SK-N-SH (cell line): ENCODE data around the gene ABCA6. TPM values are rescaled to one million over a fixed set of nuclear protein-coding genes. Genes with fewer than 3 reads are reported as not detected.
A peak's percentile ranks its signal among the peaks of the same experiment; 100 is the strongest.

Source experiments
- CTCF ChIA-PET: fragments of 300-600, 350-600 bp; formaldehyde crosslinking; extraction: SDS; loops from one replicate; lab custom pipeline; 2021; lab: Yijun Ruan, JAX
- POLR2A ChIA-PET: fragments of 350-600 bp; sonication (Branson Sonifier 250); formaldehyde crosslinking; extraction: SDS; loops from one replicate; lab custom pipeline; 2020; ENCODE audit warnings: antibody characterized with exemption, inconsistent platforms; lab: Yijun Ruan, JAX
- DNase-seq: peaks from one replicate; pipeline ENCODE4 v3.0.0; 2012
- H2AFZ ChIP-seq: fragments of 200-600 bp; sonication (generic); 2 replicates; pipeline ENCODE4 v1.8.1; 2016; ENCODE audit warnings: antibody characterized with exemption, mild to moderate bottlenecking, low read depth
- H3F3A ChIP-seq: fragments of 200-600 bp; sonication (generic); replicated peaks from 2 replicates; pipeline ENCODE3; 2016; ENCODE audit warnings: antibody characterized with exemption, mild to moderate bottlenecking; ENCODE audit not compliant: insufficient read depth
- H3K27ac ChIP-seq, 2 experiments: fragments of 200-500 bp in 1 of 2; fragments of 200-600 bp in 1 of 2; sonication (Bioruptor generic) in 1 of 2; sonication (generic), shearing (Covaris generic) in 1 of 2; 2 replicates each; pipeline versions ENCODE4 v1.5.1 to v1.6.1; 2014 to 2016; ENCODE audit warnings: low read depth in 2 of 2, inconsistent platforms in 1 of 2, low read length in 1 of 2, mild to moderate bottlenecking in 1 of 2, mixed read lengths in 1 of 2
- H3K27me3 ChIP-seq: fragments of 200-600 bp; sonication (generic), shearing (Covaris generic); 2 replicates; pipeline ENCODE4 v1.6.1; 2016; ENCODE audit warnings: mixed run types; ENCODE audit not compliant: insufficient read depth
- H3K36me3 ChIP-seq, 2 experiments: fragments of 200-500 bp in 1 of 2; fragments of 200-600 bp in 1 of 2; sonication (Bioruptor generic) in 1 of 2; sonication (generic) in 1 of 2; replicated peaks in 1 of 2; 2 replicates each; pipeline versions ENCODE3 to v1.5.1; 2014 to 2016; ENCODE audit warnings: low read length in 1 of 2, mild to moderate bottlenecking in 1 of 2; ENCODE audit not compliant: insufficient read depth in 2 of 2, control insufficient read depth in 1 of 2
- H3K4me1 ChIP-seq, 2 experiments: fragments of 200-500 bp in 1 of 2; fragments of 200-600 bp in 1 of 2; sonication (Bioruptor generic) in 1 of 2; sonication (generic), shearing (Covaris generic) in 1 of 2; 2 replicates each; pipeline versions ENCODE4 v1.5.1 to v1.6.1; 2014 to 2016; ENCODE audit warnings: low read depth in 1 of 2, low read length in 1 of 2, mixed run types in 1 of 2; ENCODE audit not compliant: insufficient read depth in 2 of 2, control insufficient read depth in 1 of 2
- H3K4me2 ChIP-seq: fragments of 200-600 bp; sonication (generic), shearing (Covaris generic); 2 replicates; pipeline ENCODE4 v1.6.1; 2017; ENCODE audit warnings: mixed run types
- H3K4me3 ChIP-seq, 2 experiments: fragments of 200-500 bp in 1 of 2; fragments of 200-600 bp in 1 of 2; sonication (Bioruptor generic) in 1 of 2; sonication (generic), shearing (Covaris generic) in 1 of 2; 2 replicates each; pipeline versions ENCODE4 v1.5.1 to v1.8.1; 2014 to 2016; ENCODE audit warnings: low read depth in 2 of 2, inconsistent platforms in 1 of 2, low read length in 1 of 2, mild to moderate bottlenecking in 1 of 2, mixed read lengths in 1 of 2, moderate library complexity in 1 of 2
- H3K79me2 ChIP-seq: fragments of 200-600 bp; sonication (generic); 2 replicates; pipeline ENCODE4 v1.8.1; 2017; ENCODE audit warnings: mild to moderate bottlenecking; ENCODE audit not compliant: insufficient read depth
- H3K9ac ChIP-seq: fragments of 200-600 bp; sonication (generic); 2 replicates; pipeline ENCODE4 v1.6.1; 2017; ENCODE audit warnings: mixed run types
- H3K9me2 ChIP-seq: fragments of 200-600 bp; sonication (generic); 2 replicates; pipeline ENCODE4 v1.6.1; 2017; ENCODE audit warnings: mixed run types
- H3K9me3 ChIP-seq: fragments of 200-600 bp; sonication (generic); 2 replicates; pipeline ENCODE4 v1.6.1; 2017; ENCODE audit warnings: mixed run types, mild to moderate bottlenecking, moderate library complexity
- H4K20me1 ChIP-seq: fragments of 200-600 bp; sonication (generic); 2 replicates; pipeline ENCODE4 v1.6.1; 2017; ENCODE audit warnings: mild to moderate bottlenecking, mixed run types; ENCODE audit not compliant: insufficient read depth
- CHD2 ChIP-seq: fragments of 150-350 bp; IDR thresholded peaks from 2 replicates; pipeline ENCODE4 v1.6.1; 2018; ENCODE audit warnings: low read length; ENCODE audit not compliant: partially characterized antibody
- EZH2phosphoT487 ChIP-seq: fragments of 200-600 bp; sonication (generic); IDR thresholded peaks from 2 replicates; pipeline ENCODE4 v1.6.1; 2017; ENCODE audit warnings: low read depth, mixed run types, mild to moderate bottlenecking, antibody characterized with exemption, moderate library complexity, borderline replicate concordance
- JUND ChIP-seq: IDR thresholded peaks from 2 replicates; pipeline ENCODE4 v1.4.0; 2012
- MEF2A ChIP-seq: IDR thresholded peaks from 2 replicates; pipeline ENCODE4 v1.4.0; 2012; ENCODE audit warnings: low read depth, borderline replicate concordance
- NFIC ChIP-seq: IDR thresholded peaks from 2 replicates; pipeline ENCODE4 v1.4.0; 2012; ENCODE audit warnings: borderline replicate concordance
- RAD21 ChIP-seq: IDR thresholded peaks from 2 replicates; pipeline ENCODE4 v1.6.1; 2012; ENCODE audit warnings: mild to moderate bottlenecking, low read length
- RFX5 ChIP-seq: IDR thresholded peaks from 2 replicates; pipeline ENCODE4 v1.6.1; 2012; ENCODE audit warnings: mild to moderate bottlenecking, improper control_type of control experiment, low read length
- SIN3A ChIP-seq: IDR thresholded peaks from 2 replicates; pipeline ENCODE4 v1.6.1; 2012; ENCODE audit warnings: low read depth, mild to moderate bottlenecking, low read length, moderate library complexity, borderline replicate concordance
- SMC3 ChIP-seq: IDR thresholded peaks from 2 replicates; pipeline ENCODE4 v1.6.1; 2012; ENCODE audit warnings: low read depth, low read length, improper control_type of control experiment
- TCF12 ChIP-seq: IDR thresholded peaks from 2 replicates; pipeline ENCODE4 v1.4.0; 2012
- YY1 ChIP-seq: IDR thresholded peaks from 2 replicates; pipeline ENCODE4 v1.4.0; 2012; ENCODE audit warnings: low read depth, mild to moderate bottlenecking
- WGBS: methylation state at CpG from one replicate; pipeline ENCODE4 v1.1.6; 2017; ENCODE audit warnings: low lambda C conversion rate; 5-methylcytosine and 5-hydroxymethylcytosine counted together
- polyA plus RNA-seq, 3 experiments: library from polyadenylated mRNA; depleted of rRNA; stranded (reverse); fragments of >200 nt; gene quantifications; 2 replicates each; pipeline ENCODE4 v1.2.3, GENCODE V29; 2012
- TF ChIP-seq, protein P1 (sequence below): fragments of 150-350 bp; IDR thresholded peaks from 2 replicates; pipeline ENCODE4 v1.6.1; 2017; ENCODE audit warnings: antibody characterized with exemption, low read length, low read depth, borderline replicate concordance
- TF ChIP-seq, protein P2 (sequence below): IDR thresholded peaks from 2 replicates; pipeline ENCODE4 v1.6.1; 2012; ENCODE audit warnings: mild to moderate bottlenecking, low read depth, low read length, moderate library complexity
- TF ChIP-seq, protein P3 (sequence below): IDR thresholded peaks from 2 replicates; pipeline ENCODE4 v1.4.0; 2012; ENCODE audit warnings: low read depth, borderline replicate concordance
- TF ChIP-seq, protein P4 (sequence below): fragments of 200-600 bp; sonication (generic); IDR thresholded peaks from 2 replicates; pipeline ENCODE4 v1.6.1; 2017; ENCODE audit warnings: antibody characterized with exemption, mild to moderate bottlenecking, moderate library complexity
- TF ChIP-seq, protein P5 (sequence below): IDR thresholded peaks from 2 replicates; pipeline ENCODE4 v1.4.0; 2012; ENCODE audit warnings: low read depth, borderline replicate concordance

Gene ABCA6, protein sequence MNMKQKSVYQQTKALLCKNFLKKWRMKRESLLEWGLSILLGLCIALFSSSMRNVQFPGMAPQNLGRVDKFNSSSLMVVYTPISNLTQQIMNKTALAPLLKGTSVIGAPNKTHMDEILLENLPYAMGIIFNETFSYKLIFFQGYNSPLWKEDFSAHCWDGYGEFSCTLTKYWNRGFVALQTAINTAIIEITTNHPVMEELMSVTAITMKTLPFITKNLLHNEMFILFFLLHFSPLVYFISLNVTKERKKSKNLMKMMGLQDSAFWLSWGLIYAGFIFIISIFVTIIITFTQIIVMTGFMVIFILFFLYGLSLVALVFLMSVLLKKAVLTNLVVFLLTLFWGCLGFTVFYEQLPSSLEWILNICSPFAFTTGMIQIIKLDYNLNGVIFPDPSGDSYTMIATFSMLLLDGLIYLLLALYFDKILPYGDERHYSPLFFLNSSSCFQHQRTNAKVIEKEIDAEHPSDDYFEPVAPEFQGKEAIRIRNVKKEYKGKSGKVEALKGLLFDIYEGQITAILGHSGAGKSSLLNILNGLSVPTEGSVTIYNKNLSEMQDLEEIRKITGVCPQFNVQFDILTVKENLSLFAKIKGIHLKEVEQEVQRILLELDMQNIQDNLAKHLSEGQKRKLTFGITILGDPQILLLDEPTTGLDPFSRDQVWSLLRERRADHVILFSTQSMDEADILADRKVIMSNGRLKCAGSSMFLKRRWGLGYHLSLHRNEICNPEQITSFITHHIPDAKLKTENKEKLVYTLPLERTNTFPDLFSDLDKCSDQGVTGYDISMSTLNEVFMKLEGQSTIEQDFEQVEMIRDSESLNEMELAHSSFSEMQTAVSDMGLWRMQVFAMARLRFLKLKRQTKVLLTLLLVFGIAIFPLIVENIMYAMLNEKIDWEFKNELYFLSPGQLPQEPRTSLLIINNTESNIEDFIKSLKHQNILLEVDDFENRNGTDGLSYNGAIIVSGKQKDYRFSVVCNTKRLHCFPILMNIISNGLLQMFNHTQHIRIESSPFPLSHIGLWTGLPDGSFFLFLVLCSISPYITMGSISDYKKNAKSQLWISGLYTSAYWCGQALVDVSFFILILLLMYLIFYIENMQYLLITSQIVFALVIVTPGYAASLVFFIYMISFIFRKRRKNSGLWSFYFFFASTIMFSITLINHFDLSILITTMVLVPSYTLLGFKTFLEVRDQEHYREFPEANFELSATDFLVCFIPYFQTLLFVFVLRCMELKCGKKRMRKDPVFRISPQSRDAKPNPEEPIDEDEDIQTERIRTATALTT (N-terminal part only)
- 0.15 and 0.23 TPM in 2 replicates for polyA plus RNA-seq (2012; rRNA removed)
- polyA plus RNA-seq (2012; cell fraction: cytosol; rRNA removed), result 0.09 and 0.21 TPM in 2 replicates
- polyA plus RNA-seq (2012; cell fraction: nucleus; rRNA removed), result 0.14 and 0.37 TPM in 2 replicates

DNA sequence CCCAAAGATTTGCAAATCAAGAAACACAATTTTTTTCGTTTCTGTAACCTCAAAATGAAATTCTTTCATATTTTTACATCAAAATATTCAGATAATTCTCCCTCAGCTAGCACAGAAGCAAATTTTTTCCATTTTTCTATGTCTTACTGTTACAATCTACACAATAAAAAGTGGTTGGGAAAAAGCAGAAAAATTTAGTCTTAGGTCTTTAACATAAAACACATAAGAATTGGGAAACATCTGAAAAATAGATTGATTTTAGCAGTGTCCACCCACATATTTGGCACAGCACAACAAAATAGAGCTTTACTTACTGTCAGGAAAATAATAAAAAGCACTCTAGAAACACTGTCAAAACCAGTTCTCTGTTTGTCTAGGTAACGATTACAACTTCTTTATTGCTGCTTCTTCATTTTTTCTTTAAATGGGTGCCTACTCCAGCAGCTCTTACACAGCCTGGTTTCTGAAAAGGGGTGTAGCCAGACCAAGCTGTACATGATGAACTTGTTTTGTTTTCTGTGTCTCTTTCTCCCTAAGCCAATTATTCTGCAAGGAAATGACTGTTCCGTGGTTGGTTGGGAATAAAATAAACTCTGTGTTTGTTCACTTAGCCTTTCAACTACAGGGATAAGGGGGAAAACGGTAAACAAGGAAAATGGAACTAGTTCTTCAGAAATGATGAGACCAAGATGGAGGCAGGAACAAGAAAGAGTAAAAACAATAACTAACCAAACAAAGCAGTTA, at the start of gene ABCA6:
TSS of gene ABCA6 (minus strand) at position 465 of the 744 bp plus-strand sequence. CDS start 1,192 bp downstream, outside the sequence.
- Histone ChIP-seq H3K79me2 (no peaks in the 10 kb centered on the region), H4K20me1 (no peaks in the 10 kb centered on the region), H3K27ac (peak within 1 kb of the TSS in 1 of 2 experiments; percentile 86; a peak in 2 of 4 replicates), H3K27me3 (no peaks in the 10 kb centered on the region), H3K4me1 (peaks cover 0 to 3% of the 10 kb centered on the region in 2 experiments; a peak in 2 of 4 replicates), H3K36me3 (no peaks in the 10 kb centered on the region), H3F3A (peaks cover 4% of the 10 kb centered on the region), H3K9ac (no peak within 1 kb of the TSS; the same call in 1 of the 2 replicates), H2AFZ (peak within 1 kb of the TSS; percentile 69), H3K9me2 (no peaks in the 10 kb centered on the region), H3K9me3 (no peaks in the 10 kb centered on the region), H3K4me2 (peak within 1 kb of the TSS; percentile 26; the same call in 1 of the 2 replicates), H3K4me3 (0 out of 4 replicates have a peak within 1 kb of the TSS, but pooled peaks of 1 of the 2 experiments have one; percentile 5)
- POLR2A ChIA-PET, result no interaction called here
- no peak for DNase-seq
- CTCF ChIA-PET, result interaction anchor here (0.8 kb wide), 1 partner anchor 22 kb away, joined by 3 read pairs; no protein-coding TSS in a partner anchor
- 17% methylated on average over 4 of the region's 4 CpGs for WGBS
- no peak for TF ChIP-seq SIN3A
- TF ChIP-seq TCF12, result no peak
- no peak for TF ChIP-seq MEF2A
- no peak for TF ChIP-seq JUND
- TF ChIP-seq, protein P1, sequence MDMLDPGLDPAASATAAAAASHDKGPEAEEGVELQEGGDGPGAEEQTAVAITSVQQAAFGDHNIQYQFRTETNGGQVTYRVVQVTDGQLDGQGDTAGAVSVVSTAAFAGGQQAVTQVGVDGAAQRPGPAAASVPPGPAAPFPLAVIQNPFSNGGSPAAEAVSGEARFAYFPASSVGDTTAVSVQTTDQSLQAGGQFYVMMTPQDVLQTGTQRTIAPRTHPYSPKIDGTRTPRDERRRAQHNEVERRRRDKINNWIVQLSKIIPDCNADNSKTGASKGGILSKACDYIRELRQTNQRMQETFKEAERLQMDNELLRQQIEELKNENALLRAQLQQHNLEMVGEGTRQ, result no peak
- no peak for TF ChIP-seq EZH2phosphoT487
- TF ChIP-seq YY1, result no peak
- TF ChIP-seq RFX5, result no peak
- TF ChIP-seq, protein P2, sequence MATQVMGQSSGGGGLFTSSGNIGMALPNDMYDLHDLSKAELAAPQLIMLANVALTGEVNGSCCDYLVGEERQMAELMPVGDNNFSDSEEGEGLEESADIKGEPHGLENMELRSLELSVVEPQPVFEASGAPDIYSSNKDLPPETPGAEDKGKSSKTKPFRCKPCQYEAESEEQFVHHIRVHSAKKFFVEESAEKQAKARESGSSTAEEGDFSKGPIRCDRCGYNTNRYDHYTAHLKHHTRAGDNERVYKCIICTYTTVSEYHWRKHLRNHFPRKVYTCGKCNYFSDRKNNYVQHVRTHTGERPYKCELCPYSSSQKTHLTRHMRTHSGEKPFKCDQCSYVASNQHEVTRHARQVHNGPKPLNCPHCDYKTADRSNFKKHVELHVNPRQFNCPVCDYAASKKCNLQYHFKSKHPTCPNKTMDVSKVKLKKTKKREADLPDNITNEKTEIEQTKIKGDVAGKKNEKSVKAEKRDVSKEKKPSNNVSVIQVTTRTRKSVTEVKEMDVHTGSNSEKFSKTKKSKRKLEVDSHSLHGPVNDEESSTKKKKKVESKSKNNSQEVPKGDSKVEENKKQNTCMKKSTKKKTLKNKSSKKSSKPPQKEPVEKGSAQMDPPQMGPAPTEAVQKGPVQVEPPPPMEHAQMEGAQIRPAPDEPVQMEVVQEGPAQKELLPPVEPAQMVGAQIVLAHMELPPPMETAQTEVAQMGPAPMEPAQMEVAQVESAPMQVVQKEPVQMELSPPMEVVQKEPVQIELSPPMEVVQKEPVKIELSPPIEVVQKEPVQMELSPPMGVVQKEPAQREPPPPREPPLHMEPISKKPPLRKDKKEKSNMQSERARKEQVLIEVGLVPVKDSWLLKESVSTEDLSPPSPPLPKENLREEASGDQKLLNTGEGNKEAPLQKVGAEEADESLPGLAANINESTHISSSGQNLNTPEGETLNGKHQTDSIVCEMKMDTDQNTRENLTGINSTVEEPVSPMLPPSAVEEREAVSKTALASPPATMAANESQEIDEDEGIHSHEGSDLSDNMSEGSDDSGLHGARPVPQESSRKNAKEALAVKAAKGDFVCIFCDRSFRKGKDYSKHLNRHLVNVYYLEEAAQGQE, result no peak
- no peak for TF ChIP-seq NFIC
- TF ChIP-seq RAD21, result no peak
- TF ChIP-seq SMC3, result no peak
- TF ChIP-seq, protein P3, sequence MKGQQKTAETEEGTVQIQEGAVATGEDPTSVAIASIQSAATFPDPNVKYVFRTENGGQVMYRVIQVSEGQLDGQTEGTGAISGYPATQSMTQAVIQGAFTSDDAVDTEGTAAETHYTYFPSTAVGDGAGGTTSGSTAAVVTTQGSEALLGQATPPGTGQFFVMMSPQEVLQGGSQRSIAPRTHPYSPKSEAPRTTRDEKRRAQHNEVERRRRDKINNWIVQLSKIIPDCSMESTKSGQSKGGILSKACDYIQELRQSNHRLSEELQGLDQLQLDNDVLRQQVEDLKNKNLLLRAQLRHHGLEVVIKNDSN, result no peak
- TF ChIP-seq, protein P4, sequence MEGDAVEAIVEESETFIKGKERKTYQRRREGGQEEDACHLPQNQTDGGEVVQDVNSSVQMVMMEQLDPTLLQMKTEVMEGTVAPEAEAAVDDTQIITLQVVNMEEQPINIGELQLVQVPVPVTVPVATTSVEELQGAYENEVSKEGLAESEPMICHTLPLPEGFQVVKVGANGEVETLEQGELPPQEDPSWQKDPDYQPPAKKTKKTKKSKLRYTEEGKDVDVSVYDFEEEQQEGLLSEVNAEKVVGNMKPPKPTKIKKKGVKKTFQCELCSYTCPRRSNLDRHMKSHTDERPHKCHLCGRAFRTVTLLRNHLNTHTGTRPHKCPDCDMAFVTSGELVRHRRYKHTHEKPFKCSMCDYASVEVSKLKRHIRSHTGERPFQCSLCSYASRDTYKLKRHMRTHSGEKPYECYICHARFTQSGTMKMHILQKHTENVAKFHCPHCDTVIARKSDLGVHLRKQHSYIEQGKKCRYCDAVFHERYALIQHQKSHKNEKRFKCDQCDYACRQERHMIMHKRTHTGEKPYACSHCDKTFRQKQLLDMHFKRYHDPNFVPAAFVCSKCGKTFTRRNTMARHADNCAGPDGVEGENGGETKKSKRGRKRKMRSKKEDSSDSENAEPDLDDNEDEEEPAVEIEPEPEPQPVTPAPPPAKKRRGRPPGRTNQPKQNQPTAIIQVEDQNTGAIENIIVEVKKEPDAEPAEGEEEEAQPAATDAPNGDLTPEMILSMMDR, result no peak
- TF ChIP-seq, protein P5, sequence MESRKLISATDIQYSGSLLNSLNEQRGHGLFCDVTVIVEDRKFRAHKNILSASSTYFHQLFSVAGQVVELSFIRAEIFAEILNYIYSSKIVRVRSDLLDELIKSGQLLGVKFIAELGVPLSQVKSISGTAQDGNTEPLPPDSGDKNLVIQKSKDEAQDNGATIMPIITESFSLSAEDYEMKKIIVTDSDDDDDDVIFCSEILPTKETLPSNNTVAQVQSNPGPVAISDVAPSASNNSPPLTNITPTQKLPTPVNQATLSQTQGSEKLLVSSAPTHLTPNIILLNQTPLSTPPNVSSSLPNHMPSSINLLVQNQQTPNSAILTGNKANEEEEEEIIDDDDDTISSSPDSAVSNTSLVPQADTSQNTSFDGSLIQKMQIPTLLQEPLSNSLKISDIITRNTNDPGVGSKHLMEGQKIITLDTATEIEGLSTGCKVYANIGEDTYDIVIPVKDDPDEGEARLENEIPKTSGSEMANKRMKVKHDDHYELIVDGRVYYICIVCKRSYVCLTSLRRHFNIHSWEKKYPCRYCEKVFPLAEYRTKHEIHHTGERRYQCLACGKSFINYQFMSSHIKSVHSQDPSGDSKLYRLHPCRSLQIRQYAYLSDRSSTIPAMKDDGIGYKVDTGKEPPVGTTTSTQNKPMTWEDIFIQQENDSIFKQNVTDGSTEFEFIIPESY, result no peak
- no peak for TF ChIP-seq CHD2
